ENCODE data around the gene AKR1C2.
"Not testable (repeated sequence)": the region's sequence is repeated elsewhere in the genome, so short reads cannot be mapped to it uniquely, and the experiment has no call there.

Gene AKR1C2

GRCh38 chr10:5003127-5004029 is at the start of gene AKR1C2:
TSS of gene AKR1C2 (minus strand) at chr10:5003857. CDS start at chr10:5003835, 22 bp downstream.
- not testable (repeated sequence) for DNase-seq

DNA sequence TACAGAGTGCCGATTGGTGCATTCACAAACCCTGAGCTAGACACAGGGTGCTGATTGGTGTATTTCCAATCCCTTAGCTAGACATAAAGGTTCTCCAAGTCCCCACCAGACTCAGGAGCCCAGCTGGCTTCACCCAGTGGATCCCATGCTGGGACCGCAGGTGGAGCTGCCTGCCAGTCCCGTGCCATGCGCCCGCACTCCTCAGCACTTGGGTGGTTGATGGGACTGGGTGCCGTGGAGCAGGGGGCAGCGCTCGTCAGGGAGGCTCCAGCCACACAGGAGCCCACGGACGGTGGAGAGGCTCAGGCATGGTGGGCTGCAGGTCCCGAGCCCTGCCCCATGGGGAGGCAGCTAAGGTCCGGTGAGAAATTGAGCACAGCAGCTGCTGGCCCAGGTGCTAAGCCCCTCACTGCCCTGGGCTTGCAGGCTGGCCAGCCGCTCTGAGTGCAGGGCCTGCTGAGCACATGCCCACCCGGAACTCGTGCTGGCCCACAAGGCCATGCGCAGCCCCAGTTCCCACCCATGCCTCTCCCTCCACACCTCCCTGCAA is 49.4 kb upstream of the AKR1C2 start:
- DNase-seq: not testable (repeated sequence)

DNA sequence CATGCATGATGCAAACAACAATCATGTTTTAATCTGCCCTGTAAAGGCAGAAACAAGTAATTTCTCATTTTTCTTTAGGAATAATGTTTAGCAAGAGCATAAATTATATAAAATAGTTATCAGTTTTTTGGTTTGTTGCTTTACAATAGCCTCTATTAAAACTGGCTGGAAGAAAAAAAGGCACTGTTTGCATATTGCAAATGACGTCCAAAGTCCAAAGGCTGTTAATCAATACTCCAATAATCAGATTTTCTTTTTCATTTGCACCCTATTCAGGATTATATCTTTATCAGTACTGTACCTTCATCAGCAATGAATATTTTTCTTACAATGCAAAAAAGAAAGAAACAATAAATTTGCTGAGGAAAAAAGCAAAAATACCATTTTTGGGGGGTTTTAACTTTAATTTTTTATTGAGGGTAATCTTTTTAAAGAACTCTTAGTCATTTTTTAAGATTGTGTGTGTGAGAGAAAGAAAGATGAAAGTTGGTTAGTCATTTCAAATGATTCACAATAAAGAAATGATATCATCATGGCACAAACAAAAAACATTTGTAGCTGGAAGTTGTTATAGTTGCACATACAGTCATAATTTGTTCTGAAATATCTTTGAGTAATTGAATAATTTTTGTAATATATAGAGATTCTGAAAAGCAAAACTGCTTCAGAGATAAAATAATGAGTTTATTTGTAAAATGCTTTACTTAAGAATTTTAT is 44.4 kb upstream of the AKR1C2 start:
- DNase-seq: no peak

DNA sequence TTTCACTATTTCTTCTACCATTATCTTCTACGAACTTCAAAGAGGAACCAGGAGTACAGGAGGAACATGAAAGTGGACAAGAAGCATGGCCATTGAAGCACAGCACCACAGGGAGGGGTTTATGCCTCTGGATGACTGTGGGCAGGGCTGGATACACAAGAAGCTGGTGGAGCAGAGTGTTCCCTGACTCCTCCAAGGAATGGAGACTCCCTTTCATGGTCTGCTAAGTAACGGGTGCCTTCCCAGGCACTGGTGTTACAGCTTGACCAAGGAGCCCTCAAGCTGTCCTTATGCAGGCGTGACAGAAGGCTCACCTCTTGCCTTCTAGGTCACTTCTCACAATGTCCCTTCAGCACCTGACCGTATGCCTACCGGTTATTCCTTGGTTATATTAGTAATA is 43.4 kb upstream of the AKR1C2 start:
- not testable (repeated sequence) for DNase-seq

- no peak for DNase-seq
Observed at GRCh38 chr10:5046410-5046809, 42.8 kb upstream of the AKR1C2 start.

- no peak for DNase-seq
Observed at GRCh38 chr10:5045095-5045494, 41.4 kb upstream of the AKR1C2 start.

GRCh38 chr10:5043716-5044115 is 40.1 kb upstream of the AKR1C2 start:
- DNase-seq: no peak

- no peak for DNase-seq
Observed at GRCh38 chr10:5042922-5043321, 39.3 kb upstream of the AKR1C2 start.

- no peak for DNase-seq
Observed at GRCh38 chr10:5041471-5042023, 37.9 kb upstream of the AKR1C2 start.

DNA sequence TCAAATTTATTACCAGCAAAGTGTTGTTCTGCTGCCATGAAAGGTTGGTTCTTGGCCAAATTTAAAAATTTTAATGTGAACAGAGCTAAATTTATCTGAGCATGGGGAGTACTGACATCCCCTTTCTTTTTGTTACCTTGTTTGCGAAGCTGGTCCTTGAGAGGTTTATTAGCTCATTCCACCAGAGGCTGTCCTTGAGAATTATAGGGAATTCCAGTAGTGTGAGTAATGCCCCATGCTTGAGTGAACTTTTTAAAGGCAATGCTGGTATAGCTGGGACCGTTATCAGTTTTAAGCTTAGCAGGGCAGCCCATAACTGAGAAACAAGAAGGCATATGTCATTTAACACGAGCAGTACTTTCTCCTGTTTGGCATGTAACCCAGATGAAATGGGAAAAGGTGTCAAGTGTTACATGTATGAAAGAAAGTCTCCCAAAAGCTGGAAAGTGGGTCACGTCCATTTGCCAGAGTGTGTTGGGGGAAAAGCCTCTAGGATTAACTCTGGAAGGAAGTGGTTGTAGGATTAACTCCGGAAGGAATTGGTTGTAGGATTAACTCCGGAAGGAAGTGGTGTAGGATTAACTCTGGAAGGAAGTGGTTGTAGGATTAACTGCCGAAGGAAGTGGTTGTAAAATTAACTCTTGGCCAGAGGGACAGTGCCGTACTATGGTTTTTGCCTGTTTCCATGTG is 37.3 kb upstream of the AKR1C2 start:
- no peak for DNase-seq

DNA sequence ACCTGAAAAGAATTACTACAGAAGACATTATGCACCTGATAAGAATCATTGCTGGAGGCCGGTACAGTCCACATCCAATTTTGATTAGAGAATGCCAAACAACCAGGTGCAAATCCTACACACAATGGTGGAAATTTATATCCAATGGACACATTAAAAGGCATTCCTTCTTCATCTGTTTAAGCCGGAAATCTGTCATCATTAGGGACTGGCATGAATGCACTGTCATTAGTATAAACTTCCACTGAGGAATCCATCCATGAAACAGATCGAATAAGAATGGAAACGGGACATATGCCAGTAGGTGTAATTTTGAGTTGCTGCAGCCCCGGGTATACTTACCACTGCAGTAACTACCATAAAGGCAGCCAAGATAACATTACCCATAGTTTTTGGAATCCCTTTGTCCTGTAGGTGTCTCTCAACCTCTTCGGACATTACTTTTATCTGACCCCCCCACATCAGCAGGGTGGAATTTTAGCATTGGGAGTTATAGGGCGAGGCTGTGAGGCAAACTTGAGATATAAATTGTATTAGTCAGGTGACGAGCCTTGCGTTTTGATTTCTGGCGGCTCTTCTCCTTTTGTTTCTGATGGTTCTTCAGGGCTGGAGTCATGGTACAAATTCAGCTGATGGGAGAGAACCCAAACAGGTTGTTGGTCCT is 36.5 kb upstream of the AKR1C2 start:
- DNase-seq: no peak

DNA sequence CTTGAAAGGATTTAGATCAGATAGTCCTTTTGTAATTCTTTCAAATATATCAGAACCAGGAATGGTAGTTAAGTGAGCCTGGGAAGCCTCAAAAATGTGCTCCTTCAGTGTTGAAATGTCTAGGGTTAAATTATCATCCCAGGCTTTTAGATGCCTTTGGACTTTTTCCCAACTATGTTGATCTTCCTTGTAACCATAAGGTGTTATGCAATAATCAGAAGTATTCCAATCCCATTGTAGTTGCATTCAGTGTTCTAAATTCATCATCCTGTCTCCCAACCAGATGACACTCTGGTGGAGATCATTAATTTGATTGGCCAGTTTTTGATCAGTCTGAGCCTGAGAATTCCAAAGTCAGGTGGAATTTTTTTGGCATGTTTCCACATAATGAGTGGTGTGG is 35.1 kb upstream of the AKR1C2 start:
- DNase-seq: no peak

DNA sequence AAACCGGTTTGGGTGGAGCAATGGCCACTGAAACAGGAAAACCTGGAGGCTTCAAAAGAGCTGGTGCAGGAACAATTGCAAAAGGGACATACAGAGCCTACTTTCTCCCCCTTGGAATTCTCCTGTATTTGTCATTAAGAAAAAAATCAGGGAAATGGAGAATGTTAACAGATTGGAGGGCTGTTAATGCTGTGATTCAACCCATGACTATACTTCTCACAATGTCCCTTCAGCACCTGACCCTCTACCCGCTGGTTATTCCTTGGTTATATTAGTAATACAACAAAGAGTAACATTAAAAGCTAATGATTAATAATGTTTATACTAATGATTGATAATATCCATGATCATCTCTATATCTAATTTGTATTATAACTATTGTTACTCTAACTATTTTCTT is 34.4 kb upstream of the AKR1C2 start:
- no peak for DNase-seq

DNA sequence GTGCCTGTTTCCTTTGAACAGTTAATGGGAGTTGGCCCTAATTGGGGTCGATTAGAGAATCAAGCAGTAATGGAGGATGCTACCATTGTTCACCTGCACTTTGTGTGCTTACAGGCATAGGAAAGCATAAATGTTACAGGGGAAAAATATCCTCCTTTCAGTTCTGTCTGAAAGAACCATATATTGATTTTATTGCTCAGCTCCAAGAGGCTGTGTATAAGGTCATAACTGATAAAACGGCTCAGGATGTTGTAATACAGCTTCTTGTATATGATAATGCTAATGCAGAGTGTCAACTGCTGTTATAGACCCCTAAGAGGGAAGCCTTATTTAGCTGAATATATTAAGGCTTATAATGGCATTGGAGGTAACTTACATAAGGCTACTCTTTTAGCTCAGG is 32.9 kb upstream of the AKR1C2 start:
- DNase-seq: no peak

DNA sequence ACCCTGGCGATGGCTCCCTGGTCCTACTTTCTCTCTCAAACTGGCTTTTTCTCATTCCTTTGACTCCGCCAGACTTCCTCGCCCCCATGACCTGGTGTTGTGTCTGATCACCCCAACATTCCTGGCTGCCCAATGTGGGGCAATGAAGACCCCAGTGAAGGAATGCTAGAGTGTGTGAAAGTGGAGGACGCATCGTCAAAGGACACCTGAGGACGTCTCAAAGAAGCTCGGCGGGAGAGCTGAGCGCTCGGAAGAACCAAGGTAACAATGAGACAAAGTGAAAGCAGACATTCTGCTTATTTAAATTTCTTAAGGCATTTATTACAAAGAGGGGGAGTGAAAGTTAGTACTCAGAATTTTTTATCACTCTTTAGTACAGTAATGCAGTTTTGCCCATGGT is 31.7 kb upstream of the AKR1C2 start:
- no peak for DNase-seq

DNA sequence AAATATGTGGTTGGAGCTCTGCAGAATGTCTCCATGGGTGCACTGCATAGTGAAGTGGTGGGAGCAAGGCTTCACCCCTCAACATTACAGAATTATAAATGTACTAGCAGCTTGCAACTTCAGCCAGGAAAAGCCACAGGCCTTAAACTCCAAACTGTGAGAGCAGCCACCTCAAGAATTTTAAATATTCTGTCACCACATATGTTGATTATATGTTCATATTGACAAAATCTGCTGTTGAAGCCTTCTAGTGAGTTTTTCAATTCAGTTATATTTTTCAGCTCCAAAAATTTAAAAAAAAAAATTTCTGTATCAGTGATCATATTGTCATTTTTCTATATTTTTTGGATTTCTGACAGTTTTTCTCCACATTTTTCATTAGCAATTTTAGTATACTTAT is 30.9 kb upstream of the AKR1C2 start:
- DNase-seq: no peak

DNA sequence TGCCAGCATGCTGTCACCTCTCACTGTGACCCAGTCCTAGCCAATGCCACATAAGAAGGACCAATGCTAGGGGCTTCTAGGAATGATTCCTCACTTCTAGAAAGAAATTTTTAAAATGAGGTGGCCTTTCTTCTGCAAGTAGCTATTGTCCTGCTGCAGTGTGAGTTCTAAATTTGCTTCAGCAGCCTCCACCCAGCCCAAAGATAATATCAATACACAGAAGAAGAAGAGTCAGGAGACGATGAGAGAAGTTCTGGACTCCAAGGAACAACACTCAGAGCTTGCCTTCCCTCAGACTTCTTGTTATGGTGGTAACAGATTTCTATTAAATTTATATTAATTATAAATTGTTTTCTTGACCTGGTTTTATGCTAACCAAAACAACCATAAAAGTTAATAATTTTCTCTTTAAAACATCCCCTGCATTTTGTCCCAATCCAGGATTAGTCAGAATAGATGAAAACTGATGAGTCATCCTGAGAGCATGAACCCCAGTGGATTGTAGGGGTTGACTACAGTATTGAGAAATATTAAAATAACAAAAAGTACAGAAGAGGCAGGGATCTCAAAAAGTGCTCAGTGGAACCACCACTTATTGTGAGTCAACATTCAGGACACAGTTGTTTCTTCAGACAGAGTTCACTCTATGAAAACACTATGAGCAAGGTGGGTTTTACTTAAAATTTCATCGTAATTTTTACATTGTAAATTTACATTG is 29.6 kb upstream of the AKR1C2 start:
- DNase-seq: no peak

- DNase-seq: not testable (repeated sequence)
Observed at GRCh38 chr10:5032444-5032843, 28.8 kb upstream of the AKR1C2 start.

- not testable (repeated sequence) for DNase-seq
Observed at GRCh38 chr10:5031588-5031987, 27.9 kb upstream of the AKR1C2 start.

DNA sequence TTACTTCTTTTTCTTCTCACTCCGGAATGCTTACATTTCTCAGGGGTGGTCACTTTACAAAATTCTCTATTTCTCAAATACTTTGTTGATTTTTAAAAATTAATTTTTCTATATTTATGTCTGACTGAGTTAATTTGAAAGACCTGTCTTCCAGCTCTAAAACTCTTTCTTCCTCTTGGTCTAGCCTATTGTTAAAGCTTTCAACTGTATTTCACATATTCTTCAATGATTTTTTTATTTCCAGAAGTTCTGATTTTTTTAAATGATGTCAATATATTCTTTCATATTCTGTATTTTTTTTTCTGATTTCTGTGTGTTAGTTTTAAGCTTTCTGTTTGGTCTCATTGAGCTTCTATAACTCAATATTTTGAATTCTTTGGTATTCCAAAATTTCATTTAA is 27.3 kb upstream of the AKR1C2 start:
- DNase-seq: no peak

GRCh38 chr10:5025461-5025881 is 21.8 kb upstream of the AKR1C2 start:
- DNase-seq: not testable (repeated sequence)
